Adrenal gland (tissue), 5 donors: ENCODE measurements around the gene SLC6A5.

ENCODE experiments used
- CTCF ChIP-seq, 6 experiments: fragments of 450-650 bp in 4 of 6; fragments of 200-600 bp in 2 of 6; sonication (generic) in 1 of 6; IDR thresholded peaks; 1 replicate in 5 of 6; 2 replicates in 1 of 6; pipeline versions ENCODE4 v1.5.1 to v1.8.0; 2016 to 2021; ENCODE audit warnings: antibody characterized with exemption in 6 of 6, mild to moderate bottlenecking in 2 of 6, moderate library complexity in 1 of 6
- POLR2A ChIP-seq, 2 donors: fragments of 450-650 bp; IDR thresholded peaks; one replicate each; pipeline ENCODE4 v1.6.1; 2017; ENCODE audit warnings: antibody characterized with exemption in 2 of 2, mild to moderate bottlenecking in 2 of 2, moderate library complexity in 1 of 2
- donor health status: DM: no; HTN: no; CAD: no.

- TF ChIP-seq POLR2A (IDR thresholded peaks at IDR 0.05), result no peak
- TF ChIP-seq CTCF (IDR thresholded peaks at IDR 0.05), result no peak
Measured at GRCh38 chr11:20583201-20583600, 16.2 kb upstream of the SLC6A5 start.
